Measurements from ENCODE around the gene SKIC3. TPM values are rescaled to one million over a fixed set of nuclear protein-coding genes. Genes with fewer than 3 reads are reported as not detected.

Gene SKIC3
- 116 TPM for total RNA-seq

GRCh38 chr5:95554647-95555548 is at the start of gene SKIC3, which contains the start of gene ARSK:
Gene SKIC3, minus strand, starts transcription at chr5:95554977. Its CDS starts 7,827 bp downstream, at chr5:95547150.
Gene ARSK, plus strand, starts transcription at chr5:95555101. Its CDS starts 178 bp downstream, at chr5:95555279.

Small RNAs within 50 kb of the gene (small RNA-seq; reads per million reads assigned to genes)
- gene RNU6-308P (ENCODE audit: low replicate concordance), result not detected

Other genes with a start within 250 kb of the SKIC3 start
- gene FAM81B, start 163.6 kb downstream of the SKIC3 start, total RNA-seq, result 1.5 TPM
- 8.2 TPM for gene ARSK, start 124 bp upstream of the SKIC3 start, total RNA-seq
- gene GPR150, start 65.1 kb upstream of the SKIC3 start, total RNA-seq, result not detected
- gene RFESD, start 91.8 kb upstream of the SKIC3 start, total RNA-seq, result 3.6 TPM
- 0.53 TPM for gene SPATA9, start 128.0 kb upstream of the SKIC3 start, total RNA-seq
- 151 TPM for gene RHOBTB3, start 176.4 kb upstream of the SKIC3 start, total RNA-seq